Activated CD8-positive, alpha-beta T cell treated with anti-CD3 and anti-CD28 coated beads for 36 hours (primary cell): ENCODE results near the gene LIG1. TPM values are rescaled to one million over a fixed set of nuclear protein-coding genes. Genes with fewer than 3 reads are reported as not detected.

Experiments used
- ATAC-seq: fragments of 200-7000 bp; cut with Tn5 transposase; one replicate; pipeline ENCODE4 v1.10.0; 2021; ENCODE audit warnings: mild to moderate bottlenecking, moderate library complexity
- CTCF ChIA-PET: fragments of 350-600 bp; sonication (Branson Sonifier 250); formaldehyde crosslinking; loops from one replicate; lab custom pipeline; 2021; ENCODE audit warnings: antibody characterized with exemption; lab: Charles Lee
- POLR2A ChIA-PET: fragments of 350-600 bp; sonication (Branson Sonifier 250); formaldehyde crosslinking; loops from one replicate; lab custom pipeline; 2021; ENCODE audit warnings: antibody characterized with exemption; lab: Charles Lee
- DNase-seq: peaks from one replicate; pipeline ENCODE4 v3.0.0-alpha.2; 2020
- H3K27ac Mint-ChIP-seq: one replicate; pipeline ENCODE4 v1.8.0; 2021; ENCODE audit warnings: mild to moderate bottlenecking, mixed read lengths
- H3K27me3 Mint-ChIP-seq: one replicate; pipeline ENCODE4 v1.8.0; 2021; ENCODE audit warnings: mixed read lengths
- H3K36me3 Mint-ChIP-seq: one replicate; pipeline ENCODE4 v1.8.0; 2021; ENCODE audit warnings: low read depth, mixed read lengths
- H3K4me1 Mint-ChIP-seq: one replicate; pipeline ENCODE4 v1.8.0; 2021; ENCODE audit warnings: low read depth, mixed read lengths
- H3K4me3 Mint-ChIP-seq: one replicate; pipeline ENCODE4 v1.8.0; 2021; ENCODE audit warnings: mild to moderate bottlenecking, moderate library complexity, mixed read lengths
- H3K9me3 Mint-ChIP-seq: one replicate; pipeline ENCODE4 v1.8.0; 2021; ENCODE audit warnings: mixed read lengths
- CTCF ChIP-seq: fragments of 200-600 bp; IDR thresholded peaks from one replicate; pipeline ENCODE4 v1.8.0; 2022; ENCODE audit warnings: antibody characterized with exemption, mild to moderate bottlenecking
- intact Hi-C: fragments of 100-400 bp; cut with micrococcal nuclease; formaldehyde crosslinking; loops from one replicate; pipeline ENCODE4 v1.10.0; 2022
- total RNA-seq, 2 experiments: library from RNA; stranded (reverse); gene quantifications; one replicate each; pipeline ENCODE4 v1.2.3, GENCODE V29; 2021

LIG1 gene
- total RNA-seq, 2 experiments from 2014 or later: 181 to 188 TPM

GRCh38 chr19:48148576-48148975, 21.6 kb downstream of the LIG1 start:
- Mint-ChIP-seq H3K4me3 (no peak overlapping the region), H3K4me1 (peaks cover 2% of the 10 kb centered on the region), H3K27ac (no peak overlapping the region), H3K36me3 (peaks cover 52% of the 10 kb centered on the region), H3K27me3 (no peaks in the 10 kb centered on the region), H3K9me3 (no peaks in the 10 kb centered on the region)
- intact Hi-C loops: no loop called here
- no peak for TF ChIP-seq CTCF
- DNase-seq (no peak), ATAC-seq (no peak)
- CTCF ChIA-PET: no interaction called here
- POLR2A ChIA-PET: no interaction called here

- Mint-ChIP-seq H3K4me1 (peaks cover 2% of the 10 kb centered on the region), H3K9me3 (no peaks in the 10 kb centered on the region), H3K36me3 (peaks cover 58% of the 10 kb centered on the region), H3K27ac (no peak overlapping the region), H3K4me3 (no peak overlapping the region), H3K27me3 (no peaks in the 10 kb centered on the region)
- DNase-seq (no peak), ATAC-seq (no peak)
- intact Hi-C loops: no loop called here
- ChIA-PET POLR2A (interaction anchor here (0.8 kb wide), 1 partner anchor 38 kb away, joined by 3 read pairs; no protein-coding TSS in a partner anchor), CTCF (interaction anchor here (0.9 kb wide), 1 partner anchor 184 kb away, joined by 4 read pairs; no protein-coding TSS in a partner anchor)
- TF ChIP-seq CTCF: no peak
Measured at GRCh38 chr19:48147597-48148175, 22.5 kb downstream of the LIG1 start.

- no peak for DNase-seq
- CTCF ChIA-PET: no interaction called here
- no peak overlapping the region for H3K4me3 Mint-ChIP-seq
- intact Hi-C loops: no loop called here
- no peaks in the 10 kb centered on the region for H3K9me3 Mint-ChIP-seq
- H3K27me3 Mint-ChIP-seq: no peaks in the 10 kb centered on the region
- H3K4me1 Mint-ChIP-seq: no peaks in the 10 kb centered on the region
- ATAC-seq: no peak
- H3K36me3 Mint-ChIP-seq: peaks cover 34% of the 10 kb centered on the region
- TF ChIP-seq CTCF: no peak
- no peak overlapping the region for H3K27ac Mint-ChIP-seq
- POLR2A ChIA-PET: no interaction called here
Measured at GRCh38 chr19:48139053-48139452, 31.1 kb downstream of the LIG1 start.

- ChIA-PET CTCF (interaction anchor here (0.7 kb wide), 1 partner anchor 174 kb away, joined by 3 read pairs; no protein-coding TSS in a partner anchor), POLR2A (no interaction called here)
- intact Hi-C loops: no loop called here
- Mint-ChIP-seq H3K4me1 (no peaks in the 10 kb centered on the region), H3K9me3 (no peaks in the 10 kb centered on the region), H3K4me3 (no peak overlapping the region), H3K27me3 (no peaks in the 10 kb centered on the region), H3K27ac (no peak overlapping the region), H3K36me3 (peaks cover 26% of the 10 kb centered on the region)
- no peak for DNase-seq
- TF ChIP-seq CTCF: no peak
- no peak for ATAC-seq
Measured at GRCh38 chr19:48137411-48137810, 32.7 kb downstream of the LIG1 start.

- CTCF ChIA-PET: no interaction called here
- H3K36me3 Mint-ChIP-seq: peaks cover 32% of the 10 kb centered on the region
Measured at GRCh38 chr19:48136547-48136946, 33.6 kb downstream of the LIG1 start.

More at GRCh38 chr19:48136547-48136946, 33.6 kb downstream of the LIG1 start:
- ATAC-seq: no peak
- H3K27me3 Mint-ChIP-seq: no peaks in the 10 kb centered on the region
- no peaks in the 10 kb centered on the region for H3K9me3 Mint-ChIP-seq
- DNase-seq: no peak
- TF ChIP-seq CTCF: no peak
- POLR2A ChIA-PET: no interaction called here
- H3K4me3 Mint-ChIP-seq: no peak overlapping the region
- H3K4me1 Mint-ChIP-seq: no peaks in the 10 kb centered on the region
- intact Hi-C loops: no loop called here
- no peak overlapping the region for H3K27ac Mint-ChIP-seq
